Body of pancreas (tissue), 4 donors: Measurements from ENCODE around the gene THSD4. TPM values are rescaled to one million over a fixed set of nuclear protein-coding genes. Genes with fewer than 3 reads are reported as not detected.
"Not testable (repeated sequence)": the region's sequence is repeated elsewhere in the genome, so short reads cannot be mapped to it uniquely, and the experiment has no call there.

Source experiments
- ATAC-seq: fragments of 150-250 bp; one replicate; pipeline ENCODE4 v1.9.1; 2016
- DNase-seq, 4 donors: peaks; one replicate each; pipeline ENCODE4 v3.0.0-alpha.2; 2019
- H3K27ac ChIP-seq, 4 donors: fragments of 200-600 bp; sonication (generic); 1 replicate in 3 of 4; 2 replicates in 1 of 4; pipeline versions ENCODE4 v1.5.1 to v1.6.1; 2016 to 2019; ENCODE audit warnings: mild to moderate bottlenecking in 1 of 4, mixed read lengths in 1 of 4, moderate library complexity in 1 of 4
- H3K27me3 ChIP-seq, 2 donors: fragments of 200-600 bp; sonication (generic); one replicate each; pipeline ENCODE4 v1.6.0; 2016; ENCODE audit warnings: mild to moderate bottlenecking in 1 of 2
- H3K36me3 ChIP-seq, 2 donors: fragments of 200-600 bp; sonication (generic); replicated peaks in 1 of 2; 2 replicates each; pipeline ENCODE4 v1.5.1; 2016; ENCODE audit warnings: low read depth in 2 of 2; ENCODE audit not compliant: insufficient read depth in 1 of 2
- H3K4me1 ChIP-seq: fragments of 200-600 bp; sonication (generic); one replicate; pipeline ENCODE4 v1.6.0; 2016
- H3K4me3 ChIP-seq, 2 donors: fragments of 200-600 bp; sonication (generic); 1 replicate in 1 of 2; 2 replicates in 1 of 2; pipeline ENCODE4 v1.5.1; 2016 to 2019
- H3K9me3 ChIP-seq, 3 donors: fragments of 200-600 bp; sonication (generic); 1 replicate in 2 of 3; 2 replicates in 1 of 3; pipeline ENCODE4 v1.5.1; 2016
- POLR2A ChIP-seq, 3 donors: fragments of 450-650 bp; IDR thresholded peaks; one replicate each; pipeline ENCODE4 v1.6.1; 2016; ENCODE audit warnings: antibody characterized with exemption in 3 of 3, mild to moderate bottlenecking in 2 of 3
- WGBS, 2 donors: methylation state at CpG; one replicate each; pipeline ENCODE4 v1.1.5; 2017; 5-methylcytosine and 5-hydroxymethylcytosine counted together
- intact Hi-C: fragments of 100-400 bp; cut with DNase I; formaldehyde crosslinking; loops from one replicate; pipeline ENCODE4 v1.15.1; 2023
- total RNA-seq, 2 donors: library from RNA; depleted of rRNA; stranded (reverse); fragments of >200 nt; gene quantifications; one replicate each; pipeline ENCODE4 v1.1.0, GENCODE V29; 2016
- TF ChIP-seq, protein P1 (sequence below), 7 experiments: fragments of 450-650 bp in 4 of 7; fragments of 200-600 bp in 3 of 7; sonication (generic) in 3 of 7; IDR thresholded peaks; one replicate each; pipeline ENCODE4 v1.5.1; 2016 to 2019; ENCODE audit warnings: antibody characterized with exemption in 7 of 7

The THSD4 gene
- total RNA-seq, 2 donors from 2014 or later = 12.9 to 16.1 TPM

DNA sequence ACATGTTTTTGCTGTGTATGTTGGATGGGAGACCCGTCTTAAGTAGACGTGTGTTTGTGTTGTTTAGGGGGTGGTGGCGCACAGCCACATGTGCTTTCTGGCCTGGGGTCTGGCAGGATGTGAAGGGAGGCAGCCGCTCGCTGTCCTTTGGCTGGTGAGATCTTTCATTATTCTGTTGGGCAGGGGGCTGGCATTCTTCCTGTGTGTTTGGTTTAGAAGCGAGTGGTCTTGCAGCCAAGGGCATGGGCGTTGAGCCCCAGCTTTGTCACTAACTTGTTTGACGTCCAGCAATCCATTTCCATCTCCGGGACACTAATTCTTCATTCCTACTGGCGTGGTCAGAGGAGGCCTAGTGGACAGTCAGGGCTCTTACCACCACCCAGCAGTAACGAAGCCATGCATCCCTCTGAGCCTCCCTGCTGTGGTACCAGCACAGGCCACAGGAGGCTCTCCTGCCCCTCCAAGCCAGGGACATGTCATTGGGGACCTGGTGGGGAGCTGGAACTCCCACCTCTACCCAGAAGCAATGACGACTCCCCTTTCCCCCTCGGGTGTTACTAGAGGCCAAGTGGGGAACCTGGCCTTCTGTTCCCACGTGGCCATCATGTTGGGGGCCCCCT lies 10.7 kb downstream of the THSD4 start:
- DNase-seq (no peak), ATAC-seq (no peak)
- WGBS, 2 donors = 66 to 70% methylated on average over 12 to 14 of the region's 14 CpGs
- H3K36me3 ChIP-seq = no peaks in the 10 kb centered on the region
- peaks cover 3% of the 10 kb centered on the region for H3K4me1 ChIP-seq
- H3K27ac ChIP-seq = no peak overlapping the region
- no peak for TF ChIP-seq POLR2A (IDR thresholded peaks at IDR 0.05)
- TF ChIP-seq, protein P1, sequence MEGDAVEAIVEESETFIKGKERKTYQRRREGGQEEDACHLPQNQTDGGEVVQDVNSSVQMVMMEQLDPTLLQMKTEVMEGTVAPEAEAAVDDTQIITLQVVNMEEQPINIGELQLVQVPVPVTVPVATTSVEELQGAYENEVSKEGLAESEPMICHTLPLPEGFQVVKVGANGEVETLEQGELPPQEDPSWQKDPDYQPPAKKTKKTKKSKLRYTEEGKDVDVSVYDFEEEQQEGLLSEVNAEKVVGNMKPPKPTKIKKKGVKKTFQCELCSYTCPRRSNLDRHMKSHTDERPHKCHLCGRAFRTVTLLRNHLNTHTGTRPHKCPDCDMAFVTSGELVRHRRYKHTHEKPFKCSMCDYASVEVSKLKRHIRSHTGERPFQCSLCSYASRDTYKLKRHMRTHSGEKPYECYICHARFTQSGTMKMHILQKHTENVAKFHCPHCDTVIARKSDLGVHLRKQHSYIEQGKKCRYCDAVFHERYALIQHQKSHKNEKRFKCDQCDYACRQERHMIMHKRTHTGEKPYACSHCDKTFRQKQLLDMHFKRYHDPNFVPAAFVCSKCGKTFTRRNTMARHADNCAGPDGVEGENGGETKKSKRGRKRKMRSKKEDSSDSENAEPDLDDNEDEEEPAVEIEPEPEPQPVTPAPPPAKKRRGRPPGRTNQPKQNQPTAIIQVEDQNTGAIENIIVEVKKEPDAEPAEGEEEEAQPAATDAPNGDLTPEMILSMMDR (IDR thresholded peaks at IDR 0.05) = peak in 1 of 7 experiments; percentile 21
- no peak overlapping the region for H3K4me3 ChIP-seq
- intact Hi-C loops = no loop called here
- H3K9me3 ChIP-seq = no peaks in the 10 kb centered on the region
- no peaks in the 10 kb centered on the region for H3K27me3 ChIP-seq

DNA sequence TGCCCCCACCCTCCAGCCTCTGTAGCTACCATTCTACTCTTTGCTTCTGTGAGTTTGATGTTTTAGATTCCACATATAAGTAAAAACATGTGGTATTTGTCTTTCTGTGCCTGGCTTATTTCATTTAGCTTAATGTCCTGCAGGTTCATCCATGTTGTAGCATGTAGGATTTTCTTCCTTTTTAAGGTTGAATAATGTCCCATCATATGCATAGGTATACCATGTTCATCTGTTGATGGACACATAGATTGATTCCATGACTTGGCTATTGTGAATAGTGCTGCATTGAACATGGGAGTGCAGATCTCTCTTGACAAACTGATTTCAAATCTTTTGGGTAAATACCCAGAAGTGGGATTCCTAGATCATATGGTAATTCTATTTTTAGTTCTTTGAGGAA lies 11.8 kb downstream of the THSD4 start:
- Histone ChIP-seq H3K27ac (no peak overlapping the region), H3K4me3 (no peak overlapping the region), H3K4me1 (no peaks in the 10 kb centered on the region), H3K27me3 (no peaks in the 10 kb centered on the region), H3K9me3 (no peaks in the 10 kb centered on the region), H3K36me3 (no peaks in the 10 kb centered on the region)
- DNase-seq (no peak), ATAC-seq (no peak)
- no peak for TF ChIP-seq POLR2A (IDR thresholded peaks at IDR 0.05)
- TF ChIP-seq, protein P1 (IDR thresholded peaks at IDR 0.05) = no peak
- intact Hi-C loops = no loop called here

DNA sequence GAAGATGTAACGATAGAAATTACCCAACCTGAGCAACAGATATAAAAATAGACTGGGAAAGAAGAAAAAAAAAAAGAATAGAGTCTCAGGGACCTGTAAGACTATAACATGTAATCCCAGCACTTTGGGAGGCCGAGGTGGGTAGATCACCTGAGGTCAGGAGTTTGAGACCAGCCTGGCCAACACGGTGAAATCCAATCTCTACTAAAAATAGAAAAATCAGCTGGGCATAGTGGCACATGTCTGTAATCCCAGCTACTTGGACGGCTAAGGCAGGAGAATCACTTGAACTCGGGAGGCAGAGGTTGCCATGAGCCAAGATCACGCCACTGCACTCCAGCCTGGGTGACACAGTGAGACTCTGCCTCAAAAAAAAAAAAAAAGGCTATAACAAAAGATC lies 12.9 kb downstream of the THSD4 start:
- H3K4me1 ChIP-seq, H3K27me3 ChIP-seq, H3K4me3 ChIP-seq, H3K9me3 ChIP-seq, DNase-seq, H3K36me3 ChIP-seq, H3K27ac ChIP-seq, intact Hi-C loops, ATAC-seq: not testable (repeated sequence)
- WGBS, 2 donors = 64 to 69% methylated on average over 6 of the region's 6 CpGs

DNA sequence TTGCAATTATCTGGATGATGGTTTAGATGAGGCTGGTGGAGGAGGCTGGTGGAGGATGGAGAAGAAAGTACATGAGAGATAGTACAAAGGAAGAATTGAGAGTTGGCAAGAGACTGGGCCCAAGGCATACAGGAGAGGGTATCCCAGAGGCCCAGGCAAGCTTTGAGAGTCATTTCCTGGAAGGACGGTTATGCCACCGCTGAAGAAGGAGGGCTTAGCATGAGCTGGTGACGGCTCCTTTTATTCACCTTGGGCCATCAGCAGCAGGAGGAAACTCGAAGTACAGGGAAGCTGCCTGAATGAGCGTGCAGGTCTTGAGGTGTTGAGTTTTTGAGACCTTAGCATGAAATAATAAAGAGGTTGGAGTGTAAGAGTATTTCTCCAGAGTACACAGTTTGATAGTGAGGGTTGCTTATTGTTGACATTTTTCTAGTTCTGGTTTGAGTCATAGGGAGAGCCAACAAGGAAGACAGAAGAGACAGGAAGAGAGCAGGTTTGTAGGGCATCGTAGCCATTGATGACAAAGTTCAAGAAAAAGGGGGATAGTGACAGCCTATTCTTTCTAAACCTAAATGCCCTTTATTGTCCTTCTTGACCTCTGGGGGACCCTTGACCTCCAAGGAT lies 13.8 kb downstream of the THSD4 start:
- no peaks in the 10 kb centered on the region for H3K9me3 ChIP-seq
- DNase-seq = no peak
- 69 to 77% methylated on average over 6 of the region's 6 CpGs for whole genome bisulfite sequencing, 2 donors
- no peaks in the 10 kb centered on the region for H3K27me3 ChIP-seq
- TF ChIP-seq, protein P1 (IDR thresholded peaks at IDR 0.05) = no peak
- TF ChIP-seq POLR2A (IDR thresholded peaks at IDR 0.05) = no peak
- intact Hi-C loops = no loop called here
- peaks cover 11% of the 10 kb centered on the region for H3K4me1 ChIP-seq
- no peak overlapping the region for H3K4me3 ChIP-seq
- H3K36me3 ChIP-seq = no peaks in the 10 kb centered on the region
- H3K27ac ChIP-seq = no peak overlapping the region
- no peak for ATAC-seq

DNA sequence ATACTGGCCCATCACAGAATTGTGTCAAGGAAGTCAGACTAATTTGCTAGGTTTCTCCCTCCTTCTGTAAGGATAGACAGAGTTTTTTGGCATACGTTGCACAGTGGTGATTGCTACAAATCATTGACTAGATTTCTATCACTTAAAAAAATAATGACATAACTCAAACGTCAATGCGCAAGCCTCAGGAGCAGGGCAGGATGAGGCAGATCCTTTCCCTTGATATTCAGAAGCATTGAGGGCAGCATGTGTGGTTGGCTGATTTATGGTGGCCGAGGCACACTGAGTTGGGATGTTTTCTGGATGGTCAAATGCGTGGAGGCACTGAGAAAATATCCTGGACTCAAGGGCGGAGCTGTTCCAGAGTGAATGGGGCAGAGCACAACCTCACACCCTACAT lies 14.4 kb downstream of the THSD4 start:
- 54 to 62% methylated on average over 6 of the region's 6 CpGs for WGBS, 2 donors
- H3K36me3 ChIP-seq = no peaks in the 10 kb centered on the region
- H3K9me3 ChIP-seq = no peaks in the 10 kb centered on the region
- DNase-seq (no peak), ATAC-seq (no peak)
- H3K4me1 ChIP-seq = peaks cover 14% of the 10 kb centered on the region
- no peak for TF ChIP-seq POLR2A (IDR thresholded peaks at IDR 0.05)
- TF ChIP-seq, protein P1 (IDR thresholded peaks at IDR 0.05) = no peak
- no peaks in the 10 kb centered on the region for H3K27me3 ChIP-seq
- intact Hi-C loops = no loop called here
- no peak overlapping the region for H3K27ac ChIP-seq
- no peak overlapping the region for H3K4me3 ChIP-seq
